ENCODE measurements around the gene PTOV1.

PTOV1 gene

DNA sequence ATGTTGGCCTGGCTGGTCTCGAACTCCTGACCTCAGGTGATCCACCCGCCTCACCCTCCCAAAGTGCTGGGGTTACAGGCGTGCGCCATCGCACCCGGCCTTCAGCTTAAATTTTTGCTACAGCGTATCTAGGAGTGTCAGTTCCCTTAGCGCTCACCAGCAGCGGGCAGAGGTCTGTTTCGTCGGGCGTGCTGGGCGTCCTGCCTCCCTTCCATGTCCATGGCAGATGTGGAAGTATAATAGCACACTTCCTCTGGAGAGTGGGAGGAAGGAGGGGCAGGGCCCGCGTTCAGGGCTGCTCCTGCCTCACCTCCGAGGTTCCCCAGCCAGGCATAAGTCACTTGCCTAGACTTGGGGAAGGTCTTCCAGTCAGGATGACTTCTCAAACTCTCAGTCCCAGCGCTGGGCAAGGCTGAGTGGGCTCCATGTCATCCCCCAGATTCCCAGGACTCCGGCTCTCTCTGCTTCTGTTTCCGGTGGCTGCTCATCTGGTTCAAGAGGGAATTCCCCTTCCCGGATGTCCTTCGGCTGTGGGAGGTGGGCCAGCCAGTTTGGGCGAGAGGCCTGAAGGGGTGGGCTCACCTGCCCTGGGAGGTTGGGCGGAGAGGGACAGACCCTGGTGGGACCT, 36.2 kb downstream of the PTOV1 start:
- Histone ChIP-seq H3K4me1 (ENCODE audit: control insufficient read depth, low read length) (peaks cover 34% of the 10 kb centered on the region), H3K4me2 (ENCODE audit: low read length) (no peak overlapping the region), H3K9me2 (replicated peaks; ENCODE audit: control insufficient read depth, low read length) (no peaks in the 10 kb centered on the region), H3K79me2 (ENCODE audit: control insufficient read depth, low read length) (no peaks in the 10 kb centered on the region), H3K9me3 (ENCODE audit: control insufficient read depth, insufficient read depth, low read length) (peaks cover 3% of the 10 kb centered on the region; the same call in 1 of the 2 replicates), H3K27me3 (ENCODE audit: control insufficient read depth, low read length) (peaks cover 25% of the 10 kb centered on the region), H3K36me3 (ENCODE audit: control insufficient read depth, low read length) (peaks cover 13% of the 10 kb centered on the region), H3K4me3 (ENCODE audit: low read length) (no peak overlapping the region), H4K20me1 (ENCODE audit: control insufficient read depth, insufficient read depth, low read depth, low read length) (no peaks in the 10 kb centered on the region), H3F3A (ENCODE audit: control insufficient read depth, insufficient read depth) (peaks cover 5% of the 10 kb centered on the region; the same call in 1 of the 2 replicates), H3K27ac (ENCODE audit: low read depth, low read length) (no peak overlapping the region)
- TF ChIP-seq, protein P1, sequence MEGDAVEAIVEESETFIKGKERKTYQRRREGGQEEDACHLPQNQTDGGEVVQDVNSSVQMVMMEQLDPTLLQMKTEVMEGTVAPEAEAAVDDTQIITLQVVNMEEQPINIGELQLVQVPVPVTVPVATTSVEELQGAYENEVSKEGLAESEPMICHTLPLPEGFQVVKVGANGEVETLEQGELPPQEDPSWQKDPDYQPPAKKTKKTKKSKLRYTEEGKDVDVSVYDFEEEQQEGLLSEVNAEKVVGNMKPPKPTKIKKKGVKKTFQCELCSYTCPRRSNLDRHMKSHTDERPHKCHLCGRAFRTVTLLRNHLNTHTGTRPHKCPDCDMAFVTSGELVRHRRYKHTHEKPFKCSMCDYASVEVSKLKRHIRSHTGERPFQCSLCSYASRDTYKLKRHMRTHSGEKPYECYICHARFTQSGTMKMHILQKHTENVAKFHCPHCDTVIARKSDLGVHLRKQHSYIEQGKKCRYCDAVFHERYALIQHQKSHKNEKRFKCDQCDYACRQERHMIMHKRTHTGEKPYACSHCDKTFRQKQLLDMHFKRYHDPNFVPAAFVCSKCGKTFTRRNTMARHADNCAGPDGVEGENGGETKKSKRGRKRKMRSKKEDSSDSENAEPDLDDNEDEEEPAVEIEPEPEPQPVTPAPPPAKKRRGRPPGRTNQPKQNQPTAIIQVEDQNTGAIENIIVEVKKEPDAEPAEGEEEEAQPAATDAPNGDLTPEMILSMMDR (IDR thresholded peaks at IDR 0.05; ENCODE audit: low read depth, low read length, poor library complexity, severe bottlenecking), result no peak
- TF ChIP-seq EZH2phosphoT487 (IDR thresholded peaks at IDR 0.05; ENCODE audit: borderline replicate concordance, low read length), result no peak

- no peaks in the 10 kb centered on the region for H4K20me1 ChIP-seq (ENCODE audit: control insufficient read depth, insufficient read depth, low read depth, low read length)
- peaks cover 2% of the 10 kb centered on the region; the same call in 1 of the 2 replicates for H3K9me3 ChIP-seq (ENCODE audit: control insufficient read depth, insufficient read depth, low read length)
- no peak overlapping the region for H3K4me3 ChIP-seq (ENCODE audit: low read length)
- H3K9me2 ChIP-seq (replicated peaks; ENCODE audit: control insufficient read depth, low read length), result no peaks in the 10 kb centered on the region
- peaks cover 30% of the 10 kb centered on the region for H3K27me3 ChIP-seq (ENCODE audit: control insufficient read depth, low read length)
- TF ChIP-seq, protein P1 (IDR thresholded peaks at IDR 0.05; ENCODE audit: low read depth, low read length, poor library complexity, severe bottlenecking), result no peak
- TF ChIP-seq EZH2phosphoT487 (IDR thresholded peaks at IDR 0.05; ENCODE audit: borderline replicate concordance, low read length), result no peak
- H3F3A ChIP-seq (ENCODE audit: control insufficient read depth, insufficient read depth), result peaks cover 5% of the 10 kb centered on the region; the same call in 1 of the 2 replicates
- peaks cover 34% of the 10 kb centered on the region for H3K4me1 ChIP-seq (ENCODE audit: control insufficient read depth, low read length)
- no peak overlapping the region for H3K27ac ChIP-seq (ENCODE audit: low read depth, low read length)
- H3K79me2 ChIP-seq (ENCODE audit: control insufficient read depth, low read length), result no peaks in the 10 kb centered on the region
- H3K4me2 ChIP-seq (ENCODE audit: low read length), result peak overlapping the region; percentile 33
- H3K36me3 ChIP-seq (ENCODE audit: control insufficient read depth, low read length), result peaks cover 7% of the 10 kb centered on the region
Observed at GRCh38 chr19:49887665-49888509, 36.9 kb downstream of the PTOV1 start.

DNA sequence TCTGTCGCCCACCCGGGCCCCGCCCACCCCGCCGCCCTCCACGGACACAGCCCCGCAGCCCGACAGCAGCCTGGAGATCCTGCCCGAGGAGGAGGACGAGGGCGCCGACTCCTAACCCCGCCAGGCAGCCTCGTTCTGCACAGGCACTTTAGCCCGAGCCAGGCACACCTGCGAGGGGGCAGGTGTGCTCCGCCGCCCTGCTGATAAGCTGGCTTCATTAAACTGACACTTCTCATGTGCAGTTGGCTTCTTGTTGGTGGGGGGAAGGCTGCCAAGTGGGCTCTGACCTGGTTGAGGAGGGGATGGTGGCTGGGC, 37.5 kb downstream of the PTOV1 start:
- H3K79me2 ChIP-seq (ENCODE audit: control insufficient read depth, low read length), result no peaks in the 10 kb centered on the region
- H3K9me3 ChIP-seq (ENCODE audit: control insufficient read depth, insufficient read depth, low read length), result no peaks in the 10 kb centered on the region
- H4K20me1 ChIP-seq (ENCODE audit: control insufficient read depth, insufficient read depth, low read depth, low read length), result no peaks in the 10 kb centered on the region
- H3K36me3 ChIP-seq (ENCODE audit: control insufficient read depth, low read length), result peaks cover under 1% of the 10 kb centered on the region
- H3K4me3 ChIP-seq (ENCODE audit: low read length), result no peak overlapping the region
- no peak overlapping the region for H3K27ac ChIP-seq (ENCODE audit: low read depth, low read length)
- H3K9me2 ChIP-seq (replicated peaks; ENCODE audit: control insufficient read depth, low read length), result no peaks in the 10 kb centered on the region
- no peak for TF ChIP-seq EZH2phosphoT487 (IDR thresholded peaks at IDR 0.05; ENCODE audit: borderline replicate concordance, low read length)
- TF ChIP-seq, protein P1 (IDR thresholded peaks at IDR 0.05; ENCODE audit: low read depth, low read length, poor library complexity, severe bottlenecking), result no peak
- H3F3A ChIP-seq (ENCODE audit: control insufficient read depth, insufficient read depth), result peaks cover 5% of the 10 kb centered on the region; the same call in 1 of the 2 replicates
- H3K27me3 ChIP-seq (ENCODE audit: control insufficient read depth, low read length), result peaks cover 34% of the 10 kb centered on the region
- H3K4me1 ChIP-seq (ENCODE audit: control insufficient read depth, low read length), result peaks cover 34% of the 10 kb centered on the region
- H3K4me2 ChIP-seq (ENCODE audit: low read length), result peak overlapping the region; percentile 33

All from DOHH2 (cell line).